H1 (cell line): ENCODE data around the gene TFE3. TPM values are rescaled to one million over a fixed set of nuclear protein-coding genes. Genes with fewer than 3 reads are reported as not detected.

ENCODE experiments used
- CTCF ChIA-PET: fragments of 300-600 bp; sonication (Branson Sonifier 250); formaldehyde crosslinking; loops from one replicate; lab custom pipeline; 2021; ENCODE audit not compliant: partially characterized antibody; lab: Charles Lee
- POLR2A ChIA-PET: fragments of 300-600 bp; sonication (Branson Sonifier 250); formaldehyde crosslinking; loops from one replicate; lab custom pipeline; 2021; ENCODE audit warnings: inconsistent platforms; ENCODE audit not compliant: partially characterized antibody; lab: Charles Lee
- DNase-seq, 2 experiments: peaks; one replicate each; pipeline versions ENCODE4 v3.0.0 to v3.0.0-alpha.2; 2010 to 2022; ENCODE audit warnings: low spot score in 2 of 2, low read depth in 1 of 2, mixed read lengths in 1 of 2
- FAIRE-seq: peaks from 2 replicates; lab custom pipeline; 2011; peaks lifted over from hg19 to GRCh38; lab: Jason Lieb, UNC
- H2AFZ ChIP-seq: 2 replicates; pipeline ENCODE4 v1.8.1; 2012; ENCODE audit warnings: low read length, inconsistent platforms
- H2AK5ac ChIP-seq: 2 replicates; pipeline ENCODE4 v1.6.1; 2013; ENCODE audit warnings: low read depth, low read length
- H2BK120ac ChIP-seq: replicated peaks from 2 replicates; pipeline ENCODE3; 2013; ENCODE audit warnings: low read depth, low read length, inconsistent platforms
- H2BK12ac ChIP-seq: 2 replicates; pipeline ENCODE4 v1.6.1; 2013; ENCODE audit warnings: low read depth, low read length
- H2BK15ac ChIP-seq: 2 replicates; pipeline ENCODE4 v1.6.1; 2013; ENCODE audit warnings: low read length
- H2BK20ac ChIP-seq: 2 replicates; pipeline ENCODE4 v1.6.1; 2013; ENCODE audit warnings: low read length
- H2BK5ac ChIP-seq: 2 replicates; pipeline ENCODE4 v1.6.1; 2013; ENCODE audit warnings: low read depth, low read length
- H3K14ac ChIP-seq: 2 replicates; pipeline ENCODE4 v1.6.1; 2013; ENCODE audit warnings: inconsistent platforms; ENCODE audit not compliant: insufficient read length
- H3K18ac ChIP-seq: 2 replicates; pipeline ENCODE4 v1.6.1; 2013; ENCODE audit warnings: low read length; ENCODE audit errors: extremely low read depth
- H3K23ac ChIP-seq: 2 replicates; pipeline ENCODE4 v1.6.1; 2013; ENCODE audit warnings: inconsistent platforms; ENCODE audit not compliant: insufficient read length
- H3K23me2 ChIP-seq: 2 replicates; pipeline ENCODE4 v1.6.1; 2013; ENCODE audit warnings: low read depth, low read length
- H3K27ac ChIP-seq: 2 replicates; pipeline ENCODE4 v1.6.1; 2011; ENCODE audit warnings: low read depth, low read length, inconsistent platforms
- H3K27me3 ChIP-seq, 4 experiments: replicated peaks in 1 of 4; 1 replicate in 1 of 4; 2 replicates in 3 of 4; pipeline versions ENCODE4 v1.6.1 to v1.8.1; 2011 to 2013; ENCODE audit warnings: low read length in 3 of 4, mild to moderate bottlenecking in 3 of 4, inconsistent platforms in 2 of 4, mixed read lengths in 2 of 4, moderate library complexity in 1 of 4; ENCODE audit not compliant: control insufficient read depth in 3 of 4, insufficient read depth in 3 of 4; ENCODE audit errors: extremely low read depth in 1 of 4
- H3K36me3 ChIP-seq, 4 experiments: 2 replicates each; pipeline versions ENCODE4 v1.6.1 to v1.8.1; 2011 to 2013; ENCODE audit warnings: mild to moderate bottlenecking in 4 of 4, low read length in 3 of 4, moderate library complexity in 2 of 4, control low read depth in 1 of 4, inconsistent platforms in 1 of 4; ENCODE audit not compliant: insufficient read depth in 4 of 4, control insufficient read depth in 2 of 4
- H3K4ac ChIP-seq: replicated peaks from 2 replicates; pipeline ENCODE3; 2013; ENCODE audit warnings: low read length, low read depth, mixed read lengths, inconsistent platforms; ENCODE audit not compliant: insufficient read length
- H3K4me1 ChIP-seq, 4 experiments: replicated peaks in 1 of 4; 1 replicate in 1 of 4; 2 replicates in 3 of 4; pipeline versions ENCODE4 v1.6.1 to v1.8.1; 2011 to 2013; ENCODE audit warnings: low read length in 3 of 4, inconsistent platforms in 2 of 4, mixed read lengths in 1 of 4; ENCODE audit not compliant: insufficient read depth in 4 of 4, control insufficient read depth in 3 of 4
- H3K4me2 ChIP-seq, 2 experiments: 2 replicates each; pipeline versions ENCODE4 v1.6.1 to v1.8.1; 2011 to 2013; ENCODE audit warnings: low read depth in 2 of 2, low read length in 2 of 2, control low read depth in 1 of 2, inconsistent platforms in 1 of 2, mild to moderate bottlenecking in 1 of 2; ENCODE audit not compliant: insufficient read depth in 1 of 2
- H3K4me3 ChIP-seq, 4 experiments: fragments of 200-600, 300-600 bp in 1 of 4; sonication (generic), shearing (Covaris generic), sonication (Bioruptor Twin) in 1 of 4; 2 replicates each; pipeline versions ENCODE4 v1.5.1 to v1.8.1; 2011 to 2016; ENCODE audit warnings: low read length in 4 of 4, low read depth in 3 of 4, control low read depth in 2 of 4, inconsistent platforms in 2 of 4, mild to moderate bottlenecking in 2 of 4, mixed read lengths in 1 of 4, moderate library complexity in 1 of 4; ENCODE audit not compliant: insufficient read depth in 2 of 4; ENCODE audit errors: extremely low read depth in 1 of 4
- H3K56ac ChIP-seq: replicated peaks from 2 replicates; pipeline ENCODE3; 2013; ENCODE audit warnings: low read depth, mild to moderate bottlenecking, mixed read lengths, low read length, inconsistent platforms; ENCODE audit not compliant: insufficient read length
- H3K79me1 ChIP-seq: 2 replicates; pipeline ENCODE4 v1.6.1; 2013; ENCODE audit warnings: low read depth, low read length, control low read depth
- H3K79me2 ChIP-seq, 2 experiments: 2 replicates each; pipeline versions ENCODE4 v1.6.1 to v1.8.1; 2012 to 2013; ENCODE audit warnings: low read length in 2 of 2, mild to moderate bottlenecking in 2 of 2, inconsistent platforms in 1 of 2; ENCODE audit not compliant: insufficient read depth in 2 of 2, control insufficient read depth in 1 of 2
- H3K9ac ChIP-seq, 4 experiments: replicated peaks in 1 of 4; 1 replicate in 1 of 4; 2 replicates in 3 of 4; pipeline versions ENCODE4 v1.6.1 to v1.8.1; 2011 to 2013; ENCODE audit warnings: low read depth in 3 of 4, low read length in 3 of 4, control low read depth in 2 of 4, mild to moderate bottlenecking in 2 of 4, moderate library complexity in 2 of 4, inconsistent platforms in 1 of 4; ENCODE audit errors: extremely low read depth in 1 of 4
- H3K9me3 ChIP-seq, 2 experiments: 2 replicates each; pipeline versions ENCODE4 v1.6.1 to v1.8.1; 2012 to 2013; ENCODE audit warnings: mild to moderate bottlenecking in 2 of 2, moderate library complexity in 2 of 2, control low read depth in 1 of 2, inconsistent platforms in 1 of 2, low read depth in 1 of 2, low read length in 1 of 2, mixed read lengths in 1 of 2; ENCODE audit not compliant: insufficient read depth in 2 of 2
- H4K20me1 ChIP-seq, 2 experiments: replicated peaks in 1 of 2; 2 replicates each; pipeline versions ENCODE3 to v1.8.1; 2011 to 2013; ENCODE audit warnings: inconsistent platforms in 2 of 2, low read length in 2 of 2, mild to moderate bottlenecking in 1 of 2; ENCODE audit not compliant: insufficient read depth in 2 of 2, control insufficient read depth in 1 of 2
- H4K5ac ChIP-seq: 2 replicates; pipeline ENCODE4 v1.6.1; 2013; ENCODE audit warnings: low read length, low read depth, mixed read lengths, inconsistent platforms; ENCODE audit not compliant: insufficient read length
- H4K8ac ChIP-seq: 2 replicates; pipeline ENCODE4 v1.8.0; 2013; ENCODE audit warnings: mild to moderate bottlenecking, moderate library complexity, low read length, inconsistent platforms; ENCODE audit not compliant: insufficient read depth; ENCODE audit errors: extremely low read depth
- H4K91ac ChIP-seq: replicated peaks from 2 replicates; pipeline ENCODE3; 2013; ENCODE audit warnings: low read length, mixed read lengths, inconsistent platforms; ENCODE audit not compliant: insufficient read length
- CEBPB ChIP-seq: IDR thresholded peaks from 2 replicates; pipeline ENCODE4 v1.6.1; 2012; ENCODE audit warnings: low read depth, low read length
- CHD2 ChIP-seq: IDR thresholded peaks from 2 replicates; pipeline ENCODE4 v1.6.1; 2012; ENCODE audit warnings: low read length, improper control_type of control experiment
- GTF2F1 ChIP-seq: IDR thresholded peaks from 2 replicates; pipeline ENCODE4 v1.6.1; 2012; ENCODE audit warnings: low read depth, low read length, improper control_type of control experiment, borderline replicate concordance
- NANOG ChIP-seq: IDR thresholded peaks from 2 replicates; pipeline ENCODE4 v1.6.1; 2011; ENCODE audit warnings: low read length, low read depth, mild to moderate bottlenecking, inconsistent platforms; ENCODE audit not compliant: insufficient read depth, poor library complexity, severe bottlenecking
- RAD21 ChIP-seq, 2 experiments: IDR thresholded peaks in 1 of 2; conservative IDR thresholded peaks in 1 of 2; 2 replicates each; pipeline ENCODE4 v1.6.1; 2011; ENCODE audit warnings: low read depth in 2 of 2, low read length in 2 of 2, improper control_type of control experiment in 1 of 2, inconsistent platforms in 1 of 2, mild to moderate bottlenecking in 1 of 2, moderate library complexity in 1 of 2
- SIRT6 ChIP-seq: IDR thresholded peaks from one replicate; pipeline ENCODE4 v1.7.1; 2012; ENCODE audit warnings: low read length, inconsistent platforms
- SRF ChIP-seq: IDR thresholded peaks from 2 replicates; pipeline ENCODE4 v1.6.1; 2011; ENCODE audit warnings: mild to moderate bottlenecking, low read depth, low read length, moderate library complexity
- TAF1 ChIP-seq: IDR thresholded peaks from 2 replicates; pipeline ENCODE4 v1.6.1; 2011; ENCODE audit warnings: mild to moderate bottlenecking, low read depth, low read length
- TBP ChIP-seq: IDR thresholded peaks from 2 replicates; pipeline ENCODE4 v1.6.1; 2011; ENCODE audit warnings: low read depth, low read length, improper control_type of control experiment
- WGBS, 2 experiments: shearing (Covaris generic) in 1 of 2; methylation state at CpG; one replicate each; pipeline versions ENCODE4 v1.1.6 to v1.1.7; 2013 to 2015; ENCODE audit warnings: low lambda C conversion rate in 2 of 2, mixed read lengths in 2 of 2, inconsistent platforms in 1 of 2, low coverage in 1 of 2, missing lambda C conversion rate in 1 of 2; ENCODE audit not compliant: insufficient replicate concordance in 2 of 2, insufficient coverage in 1 of 2, insufficient read length in 1 of 2; ENCODE audit errors: extremely low coverage in 1 of 2, missing lambda C conversion rate in 1 of 2; 5-methylcytosine and 5-hydroxymethylcytosine counted together
- polyA plus RNA-seq, 7 experiments: library from polyadenylated mRNA; depleted of rRNA in 3 of 7; stranded (reverse) in 5 of 7; unstranded in 2 of 7; fragments of >200 nt in 5 of 7; fragments of 200-250 nt in 2 of 7; gene quantifications; 1 replicate in 5 of 7; 2 replicates in 1 of 7; 4 replicates in 1 of 7; pipeline versions ENCODE4 v1.2.1 to v1.2.3, GENCODE V29; 2011 to 2013; ENCODE audit warnings: missing spikeins in 2 of 7, mixed read lengths in 2 of 7
- total RNA-seq: library from RNA; stranded (reverse); fragmentation: NEBNext Ultra II Directional; extraction: Animal tissue kit (Norgen Biotek cat#: 25700); gene quantifications from 2 replicates; pipeline ENCODE4 v1.2.1, GENCODE V29; 2021
- TF ChIP-seq, protein P1 (sequence below): IDR thresholded peaks from 2 replicates; pipeline ENCODE4 v1.6.1; 2012; ENCODE audit warnings: low read length, inconsistent platforms

TFE3 gene
- total and polyA plus RNA-seq, 2 of the 8 experiments (the other 6 are each of a cell fraction or from before 2014, with no cell fraction given) = 33.7 to 52.9 TPM

DNA sequence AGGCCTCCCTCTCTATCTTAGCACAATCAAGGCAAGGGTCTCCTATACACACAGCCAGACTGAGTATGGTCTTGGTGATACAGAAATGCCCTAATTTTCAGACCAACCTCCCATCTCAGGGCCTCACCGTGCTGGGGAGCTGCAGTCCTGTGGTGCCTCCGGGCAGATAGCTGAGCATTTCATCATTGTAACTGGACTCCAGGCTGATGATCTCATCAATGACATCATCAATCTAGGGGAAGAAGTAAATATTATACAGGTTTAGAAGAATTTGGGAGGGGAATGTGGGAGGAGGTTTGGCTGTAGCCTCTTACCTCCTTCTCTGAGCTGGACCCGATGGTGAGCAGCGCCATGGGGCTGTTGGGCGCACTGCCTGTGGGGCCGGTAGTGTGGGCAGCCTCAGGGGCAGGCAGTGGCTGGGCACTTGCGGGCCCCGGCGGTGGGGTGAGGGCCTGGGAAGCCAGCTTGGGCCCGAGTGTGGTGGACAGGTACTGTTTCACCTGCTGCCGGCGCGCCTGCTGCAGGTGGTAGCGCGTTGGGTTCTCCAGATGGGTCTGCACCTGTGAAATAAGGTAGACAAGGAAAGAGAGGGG, 5.2 kb downstream of the TFE3 start:
- H4K8ac ChIP-seq = no peak overlapping the region
- H3K79me1 ChIP-seq = no peaks in the 10 kb centered on the region
- no peak overlapping the region for H2AFZ ChIP-seq
- H3K4me1 ChIP-seq = peaks cover 6 to 10% (median 7%) of the 10 kb centered on the region in 4 experiments
- no peak overlapping the region for H3K4ac ChIP-seq
- no peak overlapping the region for H3K4me3 ChIP-seq
- no peak for DNase-seq
- no peaks in the 10 kb centered on the region for H3K9me3 ChIP-seq
- H2BK12ac ChIP-seq = no peak overlapping the region
- ChIA-PET CTCF (interaction anchor here (1.0 to 1.5 kb wide), 2 partner anchors 66 to 68 kb away, joined by 3 to 5 read pairs; partner anchors contain the start of gene KCND1), POLR2A (interaction anchor here (0.8 to 3.8 kb wide), 5 partner anchors 15 to 66 kb away, joined by 3 to 24 read pairs (median 10); partner anchors contain the start of genes GRIPAP1 and KCND1)
- H3K27ac ChIP-seq = no peak overlapping the region
- peaks cover 17 to 58% (median 39%) of the 10 kb centered on the region in 4 experiments; a peak in 7 of 8 replicates for H3K36me3 ChIP-seq
- peaks cover 9 to 34% of the 10 kb centered on the region in 2 experiments; a peak in 3 of 4 replicates for H3K79me2 ChIP-seq
- no peak overlapping the region for H3K18ac ChIP-seq
- WGBS, 2 experiments = 90% methylated on average over 2 of the region's 15 CpGs; no CpG with 5 or more reads in 1 of the 2 experiments
- no peak for FAIRE-seq
- H3K27me3 ChIP-seq = no peaks in the 10 kb centered on the region
- no peak overlapping the region for H3K56ac ChIP-seq
- H2BK5ac ChIP-seq = no peak overlapping the region
- no peak overlapping the region for H2BK120ac ChIP-seq
- H4K91ac ChIP-seq = no peak overlapping the region
- H3K23me2 ChIP-seq = peaks cover 2% of the 10 kb centered on the region; the same call in 1 of the 2 replicates
- no peak overlapping the region for H3K14ac ChIP-seq
- no peak overlapping the region for H2BK20ac ChIP-seq
- no peak overlapping the region for H2BK15ac ChIP-seq
- H3K23ac ChIP-seq = no peak overlapping the region
- no peak overlapping the region for H2AK5ac ChIP-seq
- H4K5ac ChIP-seq = no peak overlapping the region
- H3K4me2 ChIP-seq = no peak overlapping the region
- no peak overlapping the region for H3K9ac ChIP-seq
- no peaks in the 10 kb centered on the region for H4K20me1 ChIP-seq
- TF ChIP-seq TBP (no peak), RAD21 (IDR thresholded peaks at IDR 0.05 in 1 of 2, conservative IDR thresholded peaks at IDR 0.05 in 1 of 2; ENCODE audit: low read depth in 2 of 2, low read length in 2 of 2) (no peak), NANOG (no peak), TAF1 (no peak), SIRT6 (no peak), SRF (no peak), GTF2F1 (no peak), CHD2 (no peak), CEBPB (no peak)
- TF ChIP-seq, protein P1, sequence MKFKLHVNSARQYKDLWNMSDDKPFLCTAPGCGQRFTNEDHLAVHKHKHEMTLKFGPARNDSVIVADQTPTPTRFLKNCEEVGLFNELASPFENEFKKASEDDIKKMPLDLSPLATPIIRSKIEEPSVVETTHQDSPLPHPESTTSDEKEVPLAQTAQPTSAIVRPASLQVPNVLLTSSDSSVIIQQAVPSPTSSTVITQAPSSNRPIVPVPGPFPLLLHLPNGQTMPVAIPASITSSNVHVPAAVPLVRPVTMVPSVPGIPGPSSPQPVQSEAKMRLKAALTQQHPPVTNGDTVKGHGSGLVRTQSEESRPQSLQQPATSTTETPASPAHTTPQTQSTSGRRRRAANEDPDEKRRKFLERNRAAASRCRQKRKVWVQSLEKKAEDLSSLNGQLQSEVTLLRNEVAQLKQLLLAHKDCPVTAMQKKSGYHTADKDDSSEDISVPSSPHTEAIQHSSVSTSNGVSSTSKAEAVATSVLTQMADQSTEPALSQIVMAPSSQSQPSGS = no peak
